H7 (cell line): Measurements from ENCODE around the gene SGMS1. TPM values are rescaled to one million over a fixed set of nuclear protein-coding genes. Genes with fewer than 3 reads are reported as not detected.

Source experiments
- DNase-seq: peaks from one replicate; pipeline ENCODE4 v3.0.0; 2012
- H3K27me3 ChIP-seq: 2 replicates; pipeline ENCODE4 v1.6.0; 2011; ENCODE audit warnings: mild to moderate bottlenecking, low read length; ENCODE audit not compliant: control insufficient read depth, insufficient read depth
- H3K36me3 ChIP-seq: replicated peaks from 2 replicates; pipeline ENCODE4 v1.5.1; 2011; ENCODE audit warnings: low read length; ENCODE audit not compliant: control insufficient read depth, insufficient read depth
- H3K4me3 ChIP-seq: 2 replicates; pipeline ENCODE4 v1.5.1; 2011; ENCODE audit warnings: low read depth, mild to moderate bottlenecking, control low read depth, low read length, moderate library complexity; ENCODE audit not compliant: insufficient read depth
- total RNA-seq: library from RNA; depleted of rRNA; stranded (reverse); fragments of >200 nt; shearing (Covaris generic); gene quantifications from 2 replicates; pipeline ENCODE4 v1.2.3, GENCODE V29; 2014

The SGMS1 gene
- total RNA-seq, 1 experiment from 2014 or later: 19.4 TPM

- H3K27me3 ChIP-seq: no peaks in the 10 kb centered on the region
- no peaks in the 10 kb centered on the region for H3K36me3 ChIP-seq
- H3K4me3 ChIP-seq: no peak overlapping the region
- no peak for DNase-seq
Measured at GRCh38 chr10:50590935-50591334, 32.8 kb downstream of the SGMS1 start.

GRCh38 chr10:50586740-50587088 is 37.0 kb downstream of the SGMS1 start:
- DNase-seq: no peak
- no peak overlapping the region for H3K4me3 ChIP-seq
- no peaks in the 10 kb centered on the region for H3K27me3 ChIP-seq
- no peaks in the 10 kb centered on the region for H3K36me3 ChIP-seq

GRCh38 chr10:50585921-50586739 is 37.6 kb downstream of the SGMS1 start:
- DNase-seq: no peak
- Histone ChIP-seq H3K27me3 (no peaks in the 10 kb centered on the region), H3K36me3 (no peaks in the 10 kb centered on the region), H3K4me3 (no peak overlapping the region)

GRCh38 chr10:50582766-50583762 is 40.7 kb downstream of the SGMS1 start:
- H3K4me3 ChIP-seq: no peak overlapping the region
- no peak for DNase-seq
- no peaks in the 10 kb centered on the region for H3K27me3 ChIP-seq
- no peaks in the 10 kb centered on the region for H3K36me3 ChIP-seq

GRCh38 chr10:50582046-50582445 is 41.7 kb downstream of the SGMS1 start:
- no peak for DNase-seq
- Histone ChIP-seq H3K4me3 (no peak overlapping the region), H3K27me3 (no peaks in the 10 kb centered on the region), H3K36me3 (no peaks in the 10 kb centered on the region)

- H3K27me3 ChIP-seq: no peaks in the 10 kb centered on the region
- DNase-seq: no peak
- H3K4me3 ChIP-seq: no peak overlapping the region
- no peaks in the 10 kb centered on the region for H3K36me3 ChIP-seq
Measured at GRCh38 chr10:50580262-50580891, 43.4 kb downstream of the SGMS1 start.

- no peaks in the 10 kb centered on the region for H3K36me3 ChIP-seq
- DNase-seq: no peak
- H3K27me3 ChIP-seq: no peaks in the 10 kb centered on the region
- no peak overlapping the region for H3K4me3 ChIP-seq
Measured at GRCh38 chr10:50579491-50580261, 44.1 kb downstream of the SGMS1 start.

GRCh38 chr10:50578949-50579348 is 44.8 kb downstream of the SGMS1 start:
- Histone ChIP-seq H3K36me3 (no peaks in the 10 kb centered on the region), H3K4me3 (no peak overlapping the region), H3K27me3 (no peaks in the 10 kb centered on the region)
- no peak for DNase-seq

GRCh38 chr10:50577681-50578350 is 45.9 kb downstream of the SGMS1 start:
- DNase-seq: no peak
- H3K4me3 ChIP-seq: no peak overlapping the region
- no peaks in the 10 kb centered on the region for H3K36me3 ChIP-seq
- H3K27me3 ChIP-seq: no peaks in the 10 kb centered on the region

- DNase-seq: no peak
- Histone ChIP-seq H3K4me3 (no peak overlapping the region), H3K36me3 (no peaks in the 10 kb centered on the region), H3K27me3 (no peaks in the 10 kb centered on the region)
Measured at GRCh38 chr10:50577010-50577409, 46.7 kb downstream of the SGMS1 start.

GRCh38 chr10:50576245-50576815 is 47.4 kb downstream of the SGMS1 start:
- Histone ChIP-seq H3K36me3 (no peaks in the 10 kb centered on the region), H3K4me3 (no peak overlapping the region), H3K27me3 (no peaks in the 10 kb centered on the region)
- no peak for DNase-seq

GRCh38 chr10:50575477-50576244 is 48.1 kb downstream of the SGMS1 start:
- Histone ChIP-seq H3K4me3 (no peak overlapping the region), H3K27me3 (no peaks in the 10 kb centered on the region), H3K36me3 (no peaks in the 10 kb centered on the region)
- DNase-seq: no peak

GRCh38 chr10:50574931-50575330 is 48.8 kb downstream of the SGMS1 start:
- no peak for DNase-seq
- no peaks in the 10 kb centered on the region for H3K27me3 ChIP-seq
- no peak overlapping the region for H3K4me3 ChIP-seq
- H3K36me3 ChIP-seq: no peaks in the 10 kb centered on the region
